Endothelial cell of umbilical vein (primary cell): ENCODE data around the gene CPT1A.

ENCODE experiments used
- CTCF ChIP-seq, 2 donors: IDR thresholded peaks; 1 replicate in 1 of 2; 2 replicates in 1 of 2; pipeline ENCODE4 v1.5.1; 2011; ENCODE audit warnings: low read length in 2 of 2, mild to moderate bottlenecking in 2 of 2, moderate library complexity in 2 of 2, control low read depth in 1 of 2, inconsistent platforms in 1 of 2, low read depth in 1 of 2; ENCODE audit not compliant: insufficient read depth in 1 of 2; ENCODE audit errors: extremely low read depth in 1 of 2
- POLR2A ChIP-seq: IDR thresholded peaks from 2 replicates; pipeline ENCODE4 v1.6.1; 2012; ENCODE audit warnings: low read depth, mild to moderate bottlenecking, control low read depth, low read length
- POLR2AphosphoS5 ChIP-seq: IDR thresholded peaks from 2 replicates; pipeline ENCODE4 v1.6.1; 2012; ENCODE audit warnings: low read depth, mild to moderate bottlenecking, control low read depth, low read length, moderate library complexity; ENCODE audit not compliant: insufficient read depth

GRCh38 chr11:68812526-68812925 lies 29.2 kb downstream of the CPT1A start:
- TF ChIP-seq CTCF (IDR thresholded peaks at IDR 0.05; ENCODE audit: extremely low read depth in 1 of 2, insufficient read depth in 1 of 2, low read depth in 1 of 2, low read length in 2 of 2) (no peak), POLR2A (no peak), POLR2AphosphoS5 (no peak)
